Fibroblast of upper back skin (primary cell): Measurements from ENCODE around the gene LTO1.
"Not testable (repeated sequence)": the region's sequence is repeated elsewhere in the genome, so short reads cannot be mapped to it uniquely, and the experiment has no call there.

ENCODE experiments used
- DNase-seq: peaks from one replicate; pipeline ENCODE4 v3.0.0-alpha.2; 2013

Gene LTO1

DNA sequence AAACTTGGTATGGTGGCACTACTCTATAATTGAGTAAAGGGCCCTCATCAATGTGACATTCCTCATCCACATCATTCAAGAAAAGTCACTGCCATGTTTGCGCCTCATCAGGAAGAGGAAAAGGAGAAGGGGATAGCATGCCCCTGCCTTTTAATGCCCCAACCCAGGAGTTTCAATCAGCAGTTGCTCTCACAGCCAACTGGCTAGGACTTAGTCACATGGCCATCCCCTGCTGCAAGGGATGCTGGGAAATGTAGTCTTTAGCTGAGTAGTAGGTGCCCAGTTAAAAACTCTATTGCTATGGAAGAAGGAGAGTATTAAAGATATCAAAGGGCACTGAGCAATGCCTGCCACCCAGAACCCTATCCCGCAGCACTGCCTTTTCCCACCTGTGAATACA is 45.1 kb downstream of the LTO1 start:
- DNase-seq: no peak

DNA sequence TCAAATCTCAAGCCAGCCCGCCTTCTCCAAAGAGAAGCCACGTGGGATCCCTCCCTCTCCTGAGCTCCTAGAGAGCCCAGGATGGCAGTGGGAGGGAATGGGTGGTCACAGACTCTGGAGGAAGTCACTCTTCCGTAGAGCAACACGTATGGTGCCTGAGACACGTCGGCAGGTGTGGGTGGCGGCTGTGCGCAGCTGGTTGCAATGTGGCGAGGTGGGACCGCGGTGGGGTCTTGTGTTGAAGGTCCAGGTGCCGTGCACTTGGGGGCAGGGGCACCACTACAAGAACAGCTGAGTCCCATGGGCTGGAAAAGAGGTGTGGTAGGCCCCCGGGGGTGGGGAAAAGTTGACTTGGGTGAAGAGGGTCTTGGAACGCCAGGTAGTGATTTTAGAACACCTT is 47.6 kb downstream of the LTO1 start:
- no peak for DNase-seq

DNA sequence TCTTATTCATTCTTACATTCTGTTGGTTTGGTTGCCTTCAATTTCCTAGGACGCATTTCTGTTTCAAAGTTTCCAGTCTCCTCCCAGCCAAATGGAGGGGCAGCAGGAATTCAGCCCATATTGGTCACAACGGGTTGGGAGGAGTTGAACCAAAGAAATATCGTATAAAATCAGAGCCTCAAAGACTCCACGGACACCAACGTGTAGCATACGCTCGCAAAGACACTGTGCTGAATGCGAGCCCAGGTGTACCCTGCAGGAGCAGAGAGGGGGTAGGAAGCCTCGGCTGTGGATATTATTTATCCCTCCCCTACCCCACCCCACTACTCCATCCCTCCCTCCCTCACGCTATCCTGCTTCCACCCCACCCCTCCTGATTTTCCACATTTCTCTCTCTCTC is 49.7 kb downstream of the LTO1 start:
- no peak for DNase-seq

DNA sequence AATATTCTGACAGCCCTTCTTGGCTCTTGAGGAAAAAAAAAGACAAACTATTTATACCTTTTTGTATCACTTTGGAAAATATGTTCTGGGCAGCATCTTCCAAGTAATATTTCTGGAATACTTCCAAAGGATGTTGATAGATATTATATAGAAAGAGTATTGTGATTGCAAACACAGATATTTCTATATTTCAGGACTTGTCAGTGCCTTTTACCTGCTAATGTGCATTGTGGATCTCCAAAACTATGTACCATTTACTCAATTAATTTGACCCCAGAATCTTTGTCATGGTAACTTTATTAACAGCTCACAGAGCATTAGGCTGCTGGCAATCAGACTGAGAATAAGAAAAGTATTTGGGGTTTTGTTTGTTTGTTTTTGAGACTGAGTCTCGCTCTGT is 50.9 kb downstream of the LTO1 start:
- no peak for DNase-seq

DNA sequence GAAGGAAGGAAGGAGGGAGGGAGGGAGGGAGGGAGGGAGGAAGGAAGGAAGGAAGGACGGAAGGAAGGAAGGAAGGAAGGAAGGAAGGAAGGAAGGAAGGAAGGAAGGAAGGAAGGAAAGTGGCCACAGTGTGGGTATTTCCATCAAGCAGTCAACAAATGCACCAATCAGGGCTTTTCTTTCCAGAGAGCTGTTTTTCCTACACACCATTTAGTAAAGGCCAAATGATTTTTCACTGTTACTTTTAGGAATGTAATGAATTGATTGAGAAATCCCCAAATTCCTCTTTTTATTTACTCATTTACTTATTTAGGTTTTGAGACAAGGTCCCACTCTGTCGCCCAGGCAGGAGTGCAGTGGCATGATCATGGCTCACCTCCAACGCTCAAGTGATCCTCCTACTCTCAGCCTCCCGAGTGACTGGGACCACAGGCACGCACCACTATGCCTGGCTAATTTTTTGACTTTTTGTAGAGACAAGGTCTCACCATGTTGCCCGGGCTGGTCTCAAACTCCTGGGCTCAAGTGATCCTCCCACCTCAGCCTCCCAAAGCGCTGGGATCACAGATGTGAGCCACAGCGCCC is 53.0 kb downstream of the LTO1 start:
- DNase-seq: not testable (repeated sequence)

DNA sequence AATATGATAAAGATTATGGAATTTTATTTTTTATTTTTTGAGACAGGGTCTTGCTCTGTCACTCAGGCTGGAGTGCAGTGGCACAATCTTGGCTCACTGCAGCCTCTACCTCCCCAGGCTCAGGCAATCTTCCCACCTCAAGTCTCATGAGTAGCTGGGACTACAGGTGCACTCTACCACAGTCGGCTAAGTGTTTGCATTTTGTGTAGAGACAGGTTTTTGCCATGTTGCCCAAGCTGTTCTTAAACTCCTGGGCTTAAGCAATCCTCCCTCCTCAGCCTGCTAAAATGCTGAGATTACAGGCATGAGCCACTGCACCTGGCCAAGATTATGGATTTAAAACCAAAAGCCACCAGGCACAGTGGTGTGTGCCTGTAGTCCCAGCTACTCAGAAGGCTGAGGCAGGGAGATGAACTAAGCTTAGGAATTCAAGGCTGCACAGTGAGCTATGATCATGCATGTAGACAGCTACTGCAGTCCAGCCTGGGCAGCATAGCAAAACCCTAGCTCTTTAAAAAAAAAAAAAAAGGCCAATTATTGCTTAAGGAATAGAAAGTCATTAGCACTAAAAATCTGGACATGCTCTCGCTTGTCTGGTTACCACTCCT is 54.4 kb downstream of the LTO1 start:
- DNase-seq: no peak

DNA sequence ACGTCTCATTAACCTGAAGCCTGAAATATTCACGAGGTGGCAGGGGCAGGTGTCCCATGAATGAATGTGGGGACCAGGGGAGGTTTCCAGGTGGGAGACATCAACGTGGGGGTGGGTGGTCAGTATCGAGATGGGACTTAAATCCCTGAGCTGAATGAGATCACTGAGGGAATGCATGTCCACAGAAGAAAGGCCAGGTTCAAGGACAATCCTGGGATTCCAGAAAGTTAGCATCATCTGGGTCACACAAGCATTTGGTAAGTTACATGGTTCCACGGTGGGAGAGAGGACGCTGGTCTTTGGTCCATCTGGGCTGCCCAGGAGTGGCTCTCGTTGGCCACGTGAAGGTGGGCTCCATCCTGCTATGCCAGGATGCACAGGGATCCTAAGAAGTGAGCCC is 56.9 kb downstream of the LTO1 start:
- DNase-seq: no peak

DNA sequence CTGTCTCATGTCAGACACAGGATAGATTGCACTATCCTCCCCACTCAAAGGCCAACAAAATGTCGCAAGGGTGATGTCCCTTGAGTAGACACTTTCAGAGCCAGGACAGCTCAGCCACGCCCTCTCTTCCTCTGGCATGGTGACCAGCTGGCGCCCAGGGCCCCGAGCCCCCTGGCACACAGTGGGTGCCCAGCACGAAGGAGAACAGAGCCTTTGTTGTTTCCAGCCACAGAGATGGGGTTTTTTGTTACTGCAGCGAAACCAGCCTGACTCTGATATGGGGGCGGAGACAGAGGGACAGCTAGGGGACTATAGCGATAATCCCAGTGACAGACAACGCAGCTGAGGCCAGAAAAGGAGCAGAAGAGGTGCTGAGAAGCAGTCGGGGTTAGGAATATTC is 57.5 kb downstream of the LTO1 start:
- DNase-seq: no peak

DNA sequence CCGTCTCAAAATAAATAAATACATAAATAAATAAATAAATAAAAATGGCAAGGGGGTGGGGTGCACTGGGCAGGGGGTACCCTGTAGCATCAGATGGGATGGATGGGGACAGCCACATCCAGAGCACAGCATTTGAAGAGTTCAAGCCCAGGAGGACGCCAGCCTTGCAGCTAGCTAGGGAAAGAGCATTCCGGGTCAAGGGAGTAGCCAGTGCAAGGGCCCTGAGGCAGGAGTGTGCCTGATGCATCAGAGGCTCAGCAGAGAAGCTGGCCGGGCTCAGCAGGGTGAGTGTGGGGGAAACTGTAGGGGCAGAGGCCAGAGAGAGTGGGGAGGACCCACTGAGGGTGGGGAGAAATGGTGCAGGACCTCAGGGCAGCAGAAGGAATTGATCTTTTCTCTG is 57.9 kb downstream of the LTO1 start:
- no peak for DNase-seq
